ENCODE data around the gene EHD1. TPM values are rescaled to one million over a fixed set of nuclear protein-coding genes. Genes with fewer than 3 reads are reported as not detected.

EHD1 gene
- total RNA-seq, 1 experiment from 2014 or later = 340 TPM

- ChIA-PET CTCF (no interaction called here), POLR2A (ENCODE audit: unreplicated experiment) (no interaction called here)
- Histone ChIP-seq H3K9me3 (ENCODE audit: low read length) (no peaks in the 10 kb centered on the region), H3K9ac (ENCODE audit: low read length) (no peak overlapping the region), H3K4me3 (ENCODE audit: low read length) (no peak overlapping the region), H3K9me2 (replicated peaks; ENCODE audit: low read length) (no peaks in the 10 kb centered on the region), H3K4me1 (ENCODE audit: insufficient read depth, low read length) (peaks cover 7% of the 10 kb centered on the region; the same call in 1 of the 2 replicates), H3K27me3 (ENCODE audit: low read length) (no peaks in the 10 kb centered on the region), H2AFZ (ENCODE audit: low read length) (no peak overlapping the region), H3F3A (ENCODE audit: low read length, unreplicated experiment) (no peaks in the 10 kb centered on the region), H3K36me3 (ENCODE audit: low read depth, low read length) (peaks cover 13% of the 10 kb centered on the region; the same call in 1 of the 2 replicates), H4K20me1 (ENCODE audit: low read length) (no peaks in the 10 kb centered on the region), H3K79me2 (ENCODE audit: low read length) (peaks cover 19% of the 10 kb centered on the region), H3K4me2 (ENCODE audit: low read length) (no peak overlapping the region), H3K27ac (ENCODE audit: low read length) (no peak overlapping the region)
- DNase-seq (no peak), ATAC-seq (no peak)
- TF ChIP-seq EZH2phosphoT487 (IDR thresholded peaks at IDR 0.05; ENCODE audit: borderline replicate concordance, low read length) (no peak), EZH2 (IDR thresholded peaks at IDR 0.05; ENCODE audit: low read length, unreplicated experiment) (no peak), CTCF (conservative IDR thresholded peaks at IDR 0.05; ENCODE audit: low read depth, low read length) (no peak)
- no TSS peak for BruUV-seq (replicated peaks)
- intact Hi-C loops (cut with micrococcal nuclease) = no loop called here
These were observed 33.3 kb upstream of the EHD1 start for GRCh38 chr11:64911689-64912088.

GRCh38 chr11:64911142-64911541 is 32.7 kb upstream of the EHD1 start:
- POLR2A ChIA-PET (ENCODE audit: unreplicated experiment) = no interaction called here
- no peak overlapping the region for H3K4me3 ChIP-seq (ENCODE audit: low read length)
- intact Hi-C loops (cut with micrococcal nuclease) = no loop called here

More at GRCh38 chr11:64911142-64911541, 32.7 kb upstream of the EHD1 start:
- no peaks in the 10 kb centered on the region for H3K9me2 ChIP-seq (replicated peaks; ENCODE audit: low read length)
- H3K27ac ChIP-seq (ENCODE audit: low read length) = no peak overlapping the region
- H3K9ac ChIP-seq (ENCODE audit: low read length) = no peak overlapping the region
- BruUV-seq (replicated peaks) = no TSS peak
- no peaks in the 10 kb centered on the region for H3F3A ChIP-seq (ENCODE audit: low read length, unreplicated experiment)
- H2AFZ ChIP-seq (ENCODE audit: low read length) = no peak overlapping the region
- H3K27me3 ChIP-seq (ENCODE audit: low read length) = no peaks in the 10 kb centered on the region
- peaks cover 7% of the 10 kb centered on the region; the same call in 1 of the 2 replicates for H3K4me1 ChIP-seq (ENCODE audit: insufficient read depth, low read length)
- H3K79me2 ChIP-seq (ENCODE audit: low read length) = peaks cover 13% of the 10 kb centered on the region
- DNase-seq (no peak), ATAC-seq (no peak)
- no peak overlapping the region for H3K4me2 ChIP-seq (ENCODE audit: low read length)
- no peaks in the 10 kb centered on the region for H3K9me3 ChIP-seq (ENCODE audit: low read length)
- CTCF ChIA-PET = no interaction called here
- no peaks in the 10 kb centered on the region for H4K20me1 ChIP-seq (ENCODE audit: low read length)
- TF ChIP-seq CTCF (conservative IDR thresholded peaks at IDR 0.05; ENCODE audit: low read depth, low read length) (no peak), EZH2phosphoT487 (IDR thresholded peaks at IDR 0.05; ENCODE audit: borderline replicate concordance, low read length) (no peak), EZH2 (IDR thresholded peaks at IDR 0.05; ENCODE audit: low read length, unreplicated experiment) (no peak)
- H3K36me3 ChIP-seq (ENCODE audit: low read depth, low read length) = peaks cover 15% of the 10 kb centered on the region; the same call in 1 of the 2 replicates
